Measurements from ENCODE around the gene TTLL5.

The TTLL5 gene

GRCh38 chr14:75835737-75836136 lies 174.7 kb downstream of the TTLL5 start:
- Histone ChIP-seq H3K27ac (ENCODE audit: low read depth, low read length) (no peak overlapping the region), H3K79me2 (ENCODE audit: control insufficient read depth, low read length) (no peaks in the 10 kb centered on the region), H3K4me2 (ENCODE audit: low read length) (no peak overlapping the region), H3K9me2 (replicated peaks; ENCODE audit: control insufficient read depth, low read length) (no peaks in the 10 kb centered on the region), H3K27me3 (ENCODE audit: control insufficient read depth, low read length) (no peaks in the 10 kb centered on the region), H3K4me3 (ENCODE audit: low read length) (no peak overlapping the region), H3K9me3 (ENCODE audit: control insufficient read depth, insufficient read depth, low read length) (no peaks in the 10 kb centered on the region), H3K4me1 (ENCODE audit: control insufficient read depth, low read length) (no peaks in the 10 kb centered on the region), H3F3A (ENCODE audit: control insufficient read depth, insufficient read depth) (no peaks in the 10 kb centered on the region), H4K20me1 (ENCODE audit: control insufficient read depth, insufficient read depth, low read depth, low read length) (no peaks in the 10 kb centered on the region), H3K36me3 (ENCODE audit: control insufficient read depth, low read length) (no peaks in the 10 kb centered on the region)
- TF ChIP-seq CTCF (IDR thresholded peaks at IDR 0.05; ENCODE audit: low read depth, low read length, poor library complexity, severe bottlenecking) = no peak
- TF ChIP-seq EZH2phosphoT487 (IDR thresholded peaks at IDR 0.05; ENCODE audit: borderline replicate concordance, low read length) = no peak

- H3K4me3 ChIP-seq (ENCODE audit: low read length) = no peak overlapping the region
- H3F3A ChIP-seq (ENCODE audit: control insufficient read depth, insufficient read depth) = no peaks in the 10 kb centered on the region
- H3K79me2 ChIP-seq (ENCODE audit: control insufficient read depth, low read length) = no peaks in the 10 kb centered on the region
- H3K4me1 ChIP-seq (ENCODE audit: control insufficient read depth, low read length) = no peaks in the 10 kb centered on the region
- H3K27me3 ChIP-seq (ENCODE audit: control insufficient read depth, low read length) = no peaks in the 10 kb centered on the region
- H3K36me3 ChIP-seq (ENCODE audit: control insufficient read depth, low read length) = no peaks in the 10 kb centered on the region
- no peaks in the 10 kb centered on the region for H4K20me1 ChIP-seq (ENCODE audit: control insufficient read depth, insufficient read depth, low read depth, low read length)
- no peak overlapping the region for H3K27ac ChIP-seq (ENCODE audit: low read depth, low read length)
- H3K4me2 ChIP-seq (ENCODE audit: low read length) = no peak overlapping the region
- H3K9me3 ChIP-seq (ENCODE audit: control insufficient read depth, insufficient read depth, low read length) = no peaks in the 10 kb centered on the region
- TF ChIP-seq CTCF (IDR thresholded peaks at IDR 0.05; ENCODE audit: low read depth, low read length, poor library complexity, severe bottlenecking) (no peak), EZH2phosphoT487 (IDR thresholded peaks at IDR 0.05; ENCODE audit: borderline replicate concordance, low read length) (no peak)
- H3K9me2 ChIP-seq (replicated peaks; ENCODE audit: control insufficient read depth, low read length) = no peaks in the 10 kb centered on the region
Measured at GRCh38 chr14:75837151-75837787, 176.2 kb downstream of the TTLL5 start.

- H3K4me1 ChIP-seq (ENCODE audit: control insufficient read depth, low read length) = no peaks in the 10 kb centered on the region
- H3K79me2 ChIP-seq (ENCODE audit: control insufficient read depth, low read length) = no peaks in the 10 kb centered on the region
- H3K27ac ChIP-seq (ENCODE audit: low read depth, low read length) = no peak overlapping the region
- no peaks in the 10 kb centered on the region for H3K36me3 ChIP-seq (ENCODE audit: control insufficient read depth, low read length)
- TF ChIP-seq CTCF (IDR thresholded peaks at IDR 0.05; ENCODE audit: low read depth, low read length, poor library complexity, severe bottlenecking) = no peak
- no peak for TF ChIP-seq EZH2phosphoT487 (IDR thresholded peaks at IDR 0.05; ENCODE audit: borderline replicate concordance, low read length)
- no peaks in the 10 kb centered on the region for H3K27me3 ChIP-seq (ENCODE audit: control insufficient read depth, low read length)
- H3K4me3 ChIP-seq (ENCODE audit: low read length) = no peak overlapping the region
- no peaks in the 10 kb centered on the region for H3K9me2 ChIP-seq (replicated peaks; ENCODE audit: control insufficient read depth, low read length)
- H3K4me2 ChIP-seq (ENCODE audit: low read length) = no peak overlapping the region
- H4K20me1 ChIP-seq (ENCODE audit: control insufficient read depth, insufficient read depth, low read depth, low read length) = no peaks in the 10 kb centered on the region
- no peaks in the 10 kb centered on the region for H3K9me3 ChIP-seq (ENCODE audit: control insufficient read depth, insufficient read depth, low read length)
- no peaks in the 10 kb centered on the region for H3F3A ChIP-seq (ENCODE audit: control insufficient read depth, insufficient read depth)
Measured at GRCh38 chr14:75840911-75841310, 179.9 kb downstream of the TTLL5 start.

Data from DOHH2 (cell line).